Activated T-cell treated with anti-CD3 and anti-CD28 coated beads, Interleukin-2, amount 50 U/mL, for 1 hour (primary cell): Measurements from ENCODE around the gene MAP3K9.
"Not testable (repeated sequence)": the region's sequence is repeated elsewhere in the genome, so short reads cannot be mapped to it uniquely, and the experiment has no call there.

Experiments used
- DNase-seq: peaks from one replicate; pipeline ENCODE4 v3.0.0-alpha.2; 2020

MAP3K9 gene

GRCh38 chr14:70809225-70810219 is at the start of gene MAP3K9:
Gene MAP3K9 (minus strand): TSS chr14:70809513. CDS start chr14:70809171, 342 bp downstream.
- peak; percentile 91 for DNase-seq

DNA sequence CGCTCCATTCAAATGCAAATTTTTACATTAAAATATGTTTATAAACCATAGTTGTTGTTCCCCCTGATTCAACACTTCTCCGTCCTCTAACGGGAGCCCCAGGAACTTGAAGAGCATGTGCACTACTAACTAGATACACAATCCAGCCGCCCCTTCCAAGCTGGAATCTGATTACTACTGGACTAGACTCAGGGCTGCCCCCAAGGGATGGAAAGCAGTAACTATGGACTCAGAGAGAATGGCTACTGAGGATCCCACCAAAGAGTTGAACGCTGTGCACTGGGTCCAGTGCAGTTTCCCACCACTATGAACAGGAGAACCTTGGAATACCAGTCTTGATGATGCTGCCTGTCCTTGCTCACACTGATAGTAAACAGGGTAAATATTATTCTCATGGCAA is 49.3 kb upstream of the MAP3K9 start:
- no peak for DNase-seq

DNA sequence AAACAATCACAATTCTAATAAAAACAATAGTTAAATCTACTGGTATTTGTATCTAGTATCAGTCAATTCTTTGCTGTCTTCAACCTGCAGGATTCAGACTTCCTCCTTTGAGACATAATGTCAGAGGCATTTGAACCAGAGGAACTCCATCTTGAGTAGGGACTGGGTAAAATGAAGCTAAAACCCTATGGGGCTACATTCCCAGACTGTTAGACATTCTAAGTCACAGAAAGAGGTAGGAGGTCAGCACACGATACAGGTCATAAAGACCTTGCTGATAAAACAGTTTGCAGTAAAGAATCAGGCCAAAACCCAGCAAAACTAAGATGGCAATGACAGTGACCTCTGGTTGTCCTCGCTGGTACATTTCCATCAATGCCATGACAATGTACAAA is 48.2 kb upstream of the MAP3K9 start:
- DNase-seq, result no peak

DNA sequence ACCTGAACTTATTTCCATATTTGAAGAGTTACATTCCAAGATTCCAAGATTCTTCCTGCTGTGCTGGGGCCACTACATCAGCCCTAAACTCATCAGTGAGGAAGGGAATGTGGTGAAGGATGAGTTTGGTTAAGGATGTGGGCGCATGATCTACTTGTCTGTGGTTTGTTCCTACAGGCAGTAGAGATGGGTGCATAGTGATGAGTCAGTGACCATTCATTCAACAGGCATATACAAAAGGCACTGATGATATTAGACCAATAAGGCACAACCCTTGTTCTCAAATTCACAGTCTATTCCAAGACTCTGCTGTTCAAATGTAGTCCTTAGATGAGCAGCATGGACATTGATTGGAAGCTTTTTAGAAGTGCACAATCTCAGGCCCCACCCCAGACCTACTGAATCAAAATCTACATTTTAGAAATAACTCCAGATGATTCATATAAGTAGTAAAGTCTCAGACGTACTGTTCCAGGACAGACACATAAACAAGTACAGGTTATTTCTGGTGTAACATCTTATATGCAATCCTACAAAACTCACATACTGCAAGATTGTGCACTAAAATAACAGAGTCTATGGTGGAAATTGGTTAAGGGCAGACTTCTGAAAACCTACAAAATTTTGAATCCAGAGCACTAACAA is 47.7 kb upstream of the MAP3K9 start:
- DNase-seq, result no peak

DNA sequence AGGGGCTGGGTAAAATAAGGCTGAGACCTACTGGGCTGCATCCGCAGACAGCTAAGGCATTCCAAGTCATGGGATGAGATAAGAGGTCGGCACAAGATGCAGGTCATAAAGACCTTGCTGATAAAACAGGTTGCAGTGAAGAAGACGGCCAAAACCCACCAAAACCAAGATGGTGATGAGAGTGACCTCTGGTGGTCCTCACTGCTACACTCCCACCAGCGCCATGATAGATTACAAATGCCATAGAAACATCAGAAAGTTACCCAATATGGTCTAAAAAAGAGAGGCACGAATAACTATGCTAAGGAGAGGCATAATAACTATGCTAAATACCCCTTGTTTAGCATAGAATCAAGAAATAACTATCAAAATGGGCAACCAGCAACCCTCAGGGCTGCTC is 46.2 kb upstream of the MAP3K9 start:
- DNase-seq, result no peak

- DNase-seq, result not testable (repeated sequence)
These were observed 44.3 kb upstream of the MAP3K9 start for GRCh38 chr14:70853658-70854057.

- DNase-seq, result no peak
These were observed 38.2 kb upstream of the MAP3K9 start for GRCh38 chr14:70847406-70848090.

DNA sequence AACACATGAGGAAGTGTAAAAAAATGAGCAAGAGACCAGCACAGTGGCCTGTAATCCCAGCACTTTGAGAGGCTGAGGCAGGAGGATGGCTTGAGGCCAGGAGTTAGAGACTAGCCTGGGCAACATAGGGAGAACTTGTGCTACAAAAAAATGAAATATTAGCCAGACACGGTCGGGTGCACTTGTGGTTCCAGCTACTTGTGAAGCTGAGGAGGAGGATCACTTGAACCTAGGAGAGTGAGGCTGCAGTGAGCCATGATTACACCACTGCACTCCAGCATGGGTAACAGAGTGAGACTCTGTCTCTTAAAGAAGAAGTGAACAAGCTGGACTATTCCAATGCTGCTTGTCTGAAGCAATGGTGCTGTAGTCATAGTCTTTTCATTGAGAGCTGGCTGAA is 36.3 kb upstream of the MAP3K9 start:
- no peak for DNase-seq

DNA sequence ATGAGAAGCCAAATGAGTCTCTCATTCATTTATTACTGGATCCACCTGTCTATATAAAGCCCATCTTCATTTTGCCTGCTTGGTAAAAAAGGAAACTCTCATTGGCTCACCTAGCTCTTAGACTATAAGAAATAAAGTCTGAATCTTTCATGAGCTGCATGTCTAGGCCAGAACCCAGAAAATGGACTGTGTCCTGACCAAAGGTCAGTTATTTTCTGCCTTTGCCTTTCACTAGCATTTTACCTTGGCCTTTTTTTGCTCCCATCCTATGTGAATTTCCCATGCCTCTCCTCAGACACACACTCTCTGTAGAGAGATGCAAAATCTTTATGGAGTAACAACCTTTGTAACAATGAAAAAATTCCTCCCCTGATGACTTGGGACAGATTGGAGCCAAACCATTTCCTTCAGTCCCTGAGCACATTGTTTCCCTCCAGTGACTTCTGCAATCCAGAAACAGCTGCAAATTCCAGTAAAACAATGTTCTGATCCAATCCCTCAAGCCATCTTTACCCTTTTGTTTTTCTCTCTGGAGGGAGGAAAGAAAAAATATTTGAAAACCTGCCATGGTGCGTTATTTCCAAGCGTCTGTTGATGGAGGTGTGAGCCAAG is 33.6 kb upstream of the MAP3K9 start:
- no peak for DNase-seq

DNA sequence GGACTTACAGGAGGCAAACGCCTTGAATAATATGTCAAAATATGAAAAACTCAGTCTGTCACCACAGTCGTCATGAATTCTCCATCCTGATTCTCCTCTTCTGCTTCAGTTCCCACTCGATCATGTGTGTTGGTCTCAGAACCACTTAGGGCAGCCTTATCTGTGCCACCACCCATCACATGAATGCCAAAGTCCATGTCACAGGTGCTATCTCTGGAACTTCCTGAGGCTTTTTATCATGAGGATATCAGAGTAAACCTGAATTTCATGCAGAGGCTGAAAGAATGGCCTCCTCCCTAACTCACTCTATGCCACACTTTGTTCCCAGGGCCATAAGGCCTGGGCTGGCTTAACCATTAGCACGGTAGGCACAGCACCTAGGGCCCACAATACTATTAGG is 28.8 kb upstream of the MAP3K9 start:
- DNase-seq, result no peak

DNA sequence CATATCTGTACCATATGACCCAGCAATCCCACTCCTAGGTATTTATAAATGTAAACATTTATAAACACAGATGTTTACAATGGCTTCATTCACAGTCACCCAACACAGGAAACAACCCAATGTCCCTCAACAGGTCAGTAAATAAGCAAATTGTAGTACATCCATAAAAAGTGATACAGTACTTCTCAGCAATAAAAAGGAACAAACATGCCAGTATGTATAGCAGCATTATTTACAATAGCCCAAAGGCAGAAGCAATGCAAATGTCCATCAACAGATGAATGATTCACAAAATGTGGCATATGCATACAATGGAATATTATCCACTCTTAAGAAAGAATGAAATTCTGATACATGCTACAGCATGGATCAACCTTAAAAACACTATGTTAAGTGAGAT is 27.6 kb upstream of the MAP3K9 start:
- no peak for DNase-seq

GRCh38 chr14:70833884-70834283 is 24.6 kb upstream of the MAP3K9 start:
- no peak for DNase-seq

GRCh38 chr14:70832561-70833305 is 23.4 kb upstream of the MAP3K9 start:
- DNase-seq, result no peak

DNA sequence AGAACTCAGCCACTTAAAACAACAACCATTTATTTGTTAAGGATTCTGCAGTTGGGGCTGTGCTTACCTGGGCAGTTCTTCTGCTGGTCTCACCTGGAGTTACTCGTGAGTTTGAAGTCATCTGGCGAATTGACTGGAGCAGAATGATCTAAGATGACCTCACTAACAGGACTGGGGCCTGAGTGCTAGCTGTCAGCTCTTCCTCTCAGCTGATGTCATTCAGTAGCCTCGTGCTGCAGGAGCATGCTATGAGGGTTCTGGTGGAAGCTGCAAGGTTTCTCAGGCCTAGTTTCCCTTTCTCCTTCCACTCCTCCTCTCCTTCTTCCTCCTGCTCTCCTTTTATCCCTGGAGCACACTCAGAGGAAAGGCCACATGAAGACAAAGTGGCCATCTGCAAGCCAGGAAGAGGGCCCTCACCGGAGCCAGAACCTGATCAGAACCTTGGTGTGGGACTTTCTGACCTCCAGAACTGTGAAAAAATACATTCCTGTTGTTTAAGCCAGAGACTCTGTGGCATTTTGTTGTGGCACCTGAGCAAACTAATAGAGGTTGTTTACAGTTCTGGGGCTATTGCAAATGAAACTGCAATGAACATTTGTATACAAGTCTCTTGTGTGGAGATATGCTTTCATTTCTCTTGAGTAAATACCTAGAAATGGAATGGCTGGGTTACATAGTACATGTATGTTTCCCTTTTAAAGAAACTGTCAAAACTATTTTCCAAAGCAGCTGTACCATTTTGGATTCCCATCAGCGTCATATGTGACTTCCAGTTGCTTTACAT is 21.9 kb upstream of the MAP3K9 start:
- DNase-seq, result no peak

GRCh38 chr14:70828188-70828587 is 18.9 kb upstream of the MAP3K9 start:
- no peak for DNase-seq

GRCh38 chr14:70827752-70828151 is 18.4 kb upstream of the MAP3K9 start:
- no peak for DNase-seq

DNA sequence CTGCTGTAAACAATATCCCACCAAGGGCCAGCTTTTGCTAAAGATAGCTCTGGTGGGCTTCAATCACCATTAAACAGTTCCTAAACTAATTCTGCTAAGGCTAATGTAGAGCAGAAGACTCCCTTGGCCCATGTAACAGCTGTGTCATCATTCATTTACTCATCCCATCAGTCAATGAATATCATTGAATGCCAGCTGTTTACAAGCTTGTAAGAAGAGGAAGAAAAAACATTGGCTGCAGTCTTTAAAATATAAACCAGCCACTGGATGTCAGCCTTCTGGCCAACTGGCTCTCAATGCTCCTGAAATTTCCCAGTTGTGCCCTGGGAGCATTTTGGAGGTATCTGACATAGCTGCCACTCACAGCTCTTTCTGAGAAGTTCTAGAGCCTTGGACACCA is 18.0 kb upstream of the MAP3K9 start:
- DNase-seq, result no peak

DNA sequence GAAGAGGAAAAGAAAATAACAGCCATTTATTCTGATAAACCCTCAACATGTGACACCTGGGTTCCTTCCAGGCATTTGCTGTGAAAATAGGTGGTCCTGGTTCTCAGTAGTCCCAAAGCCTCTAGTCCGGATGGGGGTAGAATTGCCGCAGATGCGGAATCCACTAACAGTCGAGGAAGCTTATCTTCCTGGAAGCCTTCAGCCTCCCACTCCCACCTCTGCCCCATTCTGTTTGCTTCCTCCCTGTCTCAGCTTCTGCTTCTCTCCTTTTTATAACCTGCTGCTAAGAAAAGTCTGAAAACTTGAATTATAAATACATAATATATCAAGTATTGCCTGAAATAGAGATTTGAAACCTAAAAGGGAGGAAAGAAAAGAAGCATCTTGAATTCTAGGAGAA is 14.0 kb upstream of the MAP3K9 start:
- DNase-seq, result no peak

GRCh38 chr14:70822530-70823185 is 13.3 kb upstream of the MAP3K9 start:
- DNase-seq, result peak; percentile 35

- peak; percentile 66 for DNase-seq
These were observed 12.5 kb upstream of the MAP3K9 start for GRCh38 chr14:70821584-70822529.
